ENCODE data around the gene CHTOP. TPM values are rescaled to one million over a fixed set of nuclear protein-coding genes. Genes with fewer than 3 reads are reported as not detected.
"Not testable (repeated sequence)": the region's sequence is repeated elsewhere in the genome, so short reads cannot be mapped to it uniquely, and the experiment has no call there.

The CHTOP gene
- polyA plus RNA-seq, 1 experiment = 36.8 TPM

GRCh38 chr1:153636312-153636711, 2.4 kb downstream of the CHTOP start:
- CTCF ChIA-PET = interaction anchor here (0.6 kb wide), 1 partner anchor 223 kb away, joined by 3 read pairs; no protein-coding TSS in a partner anchor
- DNase-seq (ENCODE audit: low read depth) = no peak
- no peak overlapping the region for H3K4me3 ChIP-seq (ENCODE audit: low read depth, low read length)
- H3K27me3 ChIP-seq (ENCODE audit: control insufficient read depth, insufficient read depth, low read length) = no peaks in the 10 kb centered on the region
- H3K36me3 ChIP-seq (ENCODE audit: control insufficient read depth, insufficient read depth, low read length) = peaks cover 18% of the 10 kb centered on the region
- TF ChIP-seq CTCF (IDR thresholded peaks at IDR 0.05; ENCODE audit: insufficient read depth, low read depth, low read length) = no peak
- POLR2A ChIA-PET = no interaction called here

GRCh38 chr1:153638261-153638660, 4.4 kb downstream of the CHTOP start:
- CTCF ChIA-PET = interaction anchor here (1.3 to 1.4 kb wide), 2 partner anchors 9 to 128 kb away, joined by 4 to 5 read pairs; no protein-coding TSS in a partner anchor
- DNase-seq (ENCODE audit: low read depth) = no peak
- TF ChIP-seq CTCF (IDR thresholded peaks at IDR 0.05; ENCODE audit: insufficient read depth, low read depth, low read length) = no peak
- Histone ChIP-seq H3K27me3 (ENCODE audit: control insufficient read depth, insufficient read depth, low read length) (no peaks in the 10 kb centered on the region), H3K4me3 (ENCODE audit: low read depth, low read length) (no peak overlapping the region), H3K36me3 (ENCODE audit: control insufficient read depth, insufficient read depth, low read length) (peaks cover 26% of the 10 kb centered on the region)
- POLR2A ChIA-PET = no interaction called here

GRCh38 chr1:153639280-153639679, 5.4 kb downstream of the CHTOP start:
- POLR2A ChIA-PET = no interaction called here
- CTCF ChIA-PET = interaction anchor here (1.1 to 2.7 kb wide), 7 partner anchors 12 to 129 kb away, joined by 3 to 10 read pairs (median 3); partner anchors contain the start of gene S100A13
- no peak for DNase-seq (ENCODE audit: low read depth)
- TF ChIP-seq CTCF (IDR thresholded peaks at IDR 0.05; ENCODE audit: insufficient read depth, low read depth, low read length) = no peak
- Histone ChIP-seq H3K27me3 (ENCODE audit: control insufficient read depth, insufficient read depth, low read length) (no peaks in the 10 kb centered on the region), H3K36me3 (ENCODE audit: control insufficient read depth, insufficient read depth, low read length) (peaks cover 26% of the 10 kb centered on the region), H3K4me3 (ENCODE audit: low read depth, low read length) (no peak overlapping the region)

GRCh38 chr1:153640213-153640612, 6.3 kb downstream of the CHTOP start:
- H3K27me3 ChIP-seq (ENCODE audit: control insufficient read depth, insufficient read depth, low read length); H3K4me3 ChIP-seq (ENCODE audit: low read depth, low read length); DNase-seq (ENCODE audit: low read depth): not testable (repeated sequence)
- H3K36me3 ChIP-seq (ENCODE audit: control insufficient read depth, insufficient read depth, low read length) = peaks cover 29% of the 10 kb centered on the region
- CTCF ChIA-PET = interaction anchor here (0.7 to 2.7 kb wide), 9 partner anchors 11 to 1508 kb away, joined by 3 to 10 read pairs (median 3); partner anchors contain the start of gene S100A13
- POLR2A ChIA-PET = interaction anchor here (0.5 to 0.7 kb wide), 2 partner anchors 14 to 20 kb away, joined by 3 read pairs; no protein-coding TSS in a partner anchor

- Histone ChIP-seq H3K4me3 (ENCODE audit: low read depth, low read length) (no peak overlapping the region), H3K27me3 (ENCODE audit: control insufficient read depth, insufficient read depth, low read length) (no peaks in the 10 kb centered on the region), H3K36me3 (ENCODE audit: control insufficient read depth, insufficient read depth, low read length) (peaks cover 31% of the 10 kb centered on the region)
- TF ChIP-seq CTCF (IDR thresholded peaks at IDR 0.05; ENCODE audit: insufficient read depth, low read depth, low read length) = no peak
- DNase-seq (ENCODE audit: low read depth) = no peak
- POLR2A ChIA-PET = no interaction called here
- CTCF ChIA-PET = interaction anchor here (0.7 to 2.7 kb wide), 4 partner anchors 12 to 1508 kb away, joined by 3 to 10 read pairs (median 3); no protein-coding TSS in a partner anchor
Measured at GRCh38 chr1:153640861-153641260, 7.0 kb downstream of the CHTOP start.

GRCh38 chr1:153642161-153642560, 8.3 kb downstream of the CHTOP start:
- H3K4me3 ChIP-seq (ENCODE audit: low read depth, low read length) = no peak overlapping the region
- TF ChIP-seq CTCF (IDR thresholded peaks at IDR 0.05; ENCODE audit: insufficient read depth, low read depth, low read length) = no peak
- ChIA-PET POLR2A (no interaction called here), CTCF (interaction anchor here (1.1 to 1.4 kb wide), 2 partner anchors 72 to 132 kb away, joined by 3 to 4 read pairs; no protein-coding TSS in a partner anchor)
- peaks cover 30% of the 10 kb centered on the region for H3K36me3 ChIP-seq (ENCODE audit: control insufficient read depth, insufficient read depth, low read length)
- no peaks in the 10 kb centered on the region for H3K27me3 ChIP-seq (ENCODE audit: control insufficient read depth, insufficient read depth, low read length)
- no peak for DNase-seq (ENCODE audit: low read depth)

Measured in BJ (cell line).